ENCODE results near the gene NOXO1.

NOXO1 gene

GRCh38 chr16:1982991-1983543, 1.8 kb upstream of the NOXO1 start:
- TF ChIP-seq GATA2 (IDR thresholded peaks at IDR 0.05; ENCODE audit: low read depth, low read length): no peak
- TF ChIP-seq GATA3 (IDR thresholded peaks at IDR 0.05; ENCODE audit: low read depth, low read length): no peak

GRCh38 chr16:1982013-1982433, 754 bp upstream of the NOXO1 start:
- no peak for TF ChIP-seq GATA3 (IDR thresholded peaks at IDR 0.05; ENCODE audit: low read depth, low read length)
- no peak for TF ChIP-seq GATA2 (IDR thresholded peaks at IDR 0.05; ENCODE audit: low read depth, low read length)

DNA sequence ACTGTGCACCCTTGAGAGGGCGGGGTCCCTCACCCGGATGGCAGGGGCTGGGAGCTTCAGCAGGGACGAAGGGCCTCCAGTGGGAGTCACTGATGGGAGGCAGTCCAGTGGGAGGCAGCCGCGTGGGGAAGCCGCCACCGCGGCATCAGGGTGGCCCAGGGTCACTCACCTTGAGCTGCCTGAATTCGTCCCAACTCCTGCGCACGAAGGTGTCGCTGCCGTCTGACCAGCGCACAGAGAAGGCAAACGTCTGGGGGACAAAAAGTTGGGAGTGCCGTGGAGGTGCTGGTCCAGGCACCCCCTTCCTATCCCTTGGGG, 540 bp downstream of the NOXO1 start:
- no peak for TF ChIP-seq GATA2 (IDR thresholded peaks at IDR 0.05; ENCODE audit: low read depth, low read length)
- no peak for TF ChIP-seq GATA3 (IDR thresholded peaks at IDR 0.05; ENCODE audit: low read depth, low read length)

DNA sequence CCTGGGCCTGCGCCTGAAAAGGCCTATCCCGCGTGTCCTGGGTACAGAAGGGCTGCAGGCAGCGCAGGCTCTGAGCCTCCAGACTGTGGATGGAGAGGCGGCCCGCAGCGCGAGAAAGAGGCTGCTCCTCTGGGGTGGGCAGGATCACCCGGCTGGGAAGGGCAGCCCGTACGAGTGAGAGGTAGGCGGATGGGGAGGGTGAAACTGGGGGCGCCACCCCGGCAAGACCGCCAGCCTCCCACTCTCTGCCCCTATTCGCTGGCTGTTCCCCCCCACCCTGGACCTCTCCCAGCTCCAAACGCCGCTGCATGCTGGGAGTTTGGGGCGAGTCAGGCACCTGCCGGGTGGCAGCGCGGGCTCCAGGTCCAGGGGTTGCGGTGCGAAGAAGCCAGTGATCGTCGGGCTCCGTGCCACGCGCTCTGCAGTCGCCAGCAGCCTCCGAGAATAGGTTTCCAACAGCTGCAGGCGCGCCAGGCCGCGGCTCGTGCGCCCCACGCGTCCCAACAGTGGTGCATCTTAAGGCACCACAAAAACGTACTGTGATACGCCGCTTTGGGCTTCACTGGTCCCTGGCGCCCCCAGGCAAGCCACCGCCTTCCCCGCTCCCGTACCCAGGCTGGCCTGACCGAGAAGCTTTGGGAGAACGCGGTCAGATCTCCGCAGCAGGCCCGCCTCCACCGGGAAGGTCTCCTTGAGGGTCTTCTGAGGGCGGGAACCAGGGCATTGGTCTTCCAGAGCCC, 1.1 kb downstream of the NOXO1 start:
- TF ChIP-seq GATA2 (IDR thresholded peaks at IDR 0.05; ENCODE audit: low read depth, low read length): no peak
- TF ChIP-seq GATA3 (IDR thresholded peaks at IDR 0.05; ENCODE audit: low read depth, low read length): no peak

DNA sequence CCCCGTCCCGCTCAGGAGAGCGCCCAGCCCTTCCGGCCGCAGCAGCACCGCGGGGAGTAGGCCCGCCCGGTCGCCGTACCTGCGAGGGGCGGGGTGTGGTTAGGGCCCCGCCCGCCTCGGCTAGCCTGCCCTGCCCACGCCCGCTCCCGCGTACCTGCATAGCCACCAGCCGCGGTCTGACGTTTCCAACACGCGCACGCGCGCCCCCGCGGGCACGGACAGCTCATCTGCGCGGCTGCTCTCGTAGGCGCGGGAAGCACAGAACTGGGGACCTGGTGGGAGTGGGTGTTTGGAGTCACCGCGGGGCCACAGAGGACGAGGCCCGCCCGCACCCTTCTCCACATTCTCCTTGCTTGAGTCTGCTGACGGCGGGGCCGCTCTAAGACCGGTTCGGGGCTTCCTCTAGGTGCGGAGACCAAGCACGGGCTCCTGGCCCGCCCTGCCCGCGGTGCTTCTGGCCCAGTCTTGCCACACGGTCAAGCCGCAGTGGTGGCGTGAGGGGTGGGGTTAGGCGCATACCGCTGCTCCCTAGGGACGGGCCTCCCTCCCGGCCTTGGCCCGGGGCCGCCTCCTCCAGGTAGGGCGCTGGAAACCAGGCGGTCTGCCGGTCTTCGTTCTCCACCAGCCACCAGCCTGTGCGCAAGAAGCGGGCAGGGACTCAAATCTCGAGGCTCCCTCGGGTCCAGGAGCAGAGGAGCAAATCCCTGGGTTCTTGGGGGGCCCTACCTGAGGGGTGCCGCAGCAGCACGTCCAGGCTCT, 1.8 kb downstream of the NOXO1 start:
- no peak for TF ChIP-seq GATA2 (IDR thresholded peaks at IDR 0.05; ENCODE audit: low read depth, low read length)
- no peak for TF ChIP-seq GATA3 (IDR thresholded peaks at IDR 0.05; ENCODE audit: low read depth, low read length)

DNA sequence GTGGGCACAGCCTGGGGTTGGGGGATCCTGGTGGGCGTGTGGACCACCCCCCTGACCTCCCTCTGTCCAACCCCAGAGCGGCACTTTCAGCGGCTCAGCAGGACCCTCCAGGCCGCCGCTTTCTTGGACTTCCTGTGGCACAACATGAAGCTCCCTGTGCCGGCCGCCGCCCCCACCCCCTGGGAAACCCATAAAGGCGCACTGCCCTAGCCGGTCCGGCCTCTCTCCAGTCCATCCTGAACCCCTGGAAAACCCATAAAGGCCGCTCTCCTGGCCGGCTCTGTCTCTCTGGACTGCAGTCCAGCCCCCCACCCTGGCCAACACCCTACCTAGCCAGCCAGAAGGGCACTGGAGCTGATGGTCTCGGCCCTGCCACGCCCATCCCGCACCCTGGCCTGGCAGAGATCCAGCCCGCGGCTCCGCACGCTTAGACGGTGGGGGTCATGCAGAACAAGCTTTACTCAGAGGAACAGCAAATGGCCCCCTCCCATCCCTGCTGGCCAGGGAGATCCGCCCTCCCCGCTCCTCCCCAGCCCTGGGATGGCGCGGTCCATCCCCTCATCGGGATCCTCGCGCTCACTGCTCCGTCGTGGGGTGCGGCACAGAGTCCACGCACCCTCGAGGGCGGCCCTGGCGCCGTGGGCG, 2.7 kb downstream of the NOXO1 start:
- TF ChIP-seq GATA2 (IDR thresholded peaks at IDR 0.05; ENCODE audit: low read depth, low read length) (no peak), GATA3 (IDR thresholded peaks at IDR 0.05; ENCODE audit: low read depth, low read length) (no peak)

DNA sequence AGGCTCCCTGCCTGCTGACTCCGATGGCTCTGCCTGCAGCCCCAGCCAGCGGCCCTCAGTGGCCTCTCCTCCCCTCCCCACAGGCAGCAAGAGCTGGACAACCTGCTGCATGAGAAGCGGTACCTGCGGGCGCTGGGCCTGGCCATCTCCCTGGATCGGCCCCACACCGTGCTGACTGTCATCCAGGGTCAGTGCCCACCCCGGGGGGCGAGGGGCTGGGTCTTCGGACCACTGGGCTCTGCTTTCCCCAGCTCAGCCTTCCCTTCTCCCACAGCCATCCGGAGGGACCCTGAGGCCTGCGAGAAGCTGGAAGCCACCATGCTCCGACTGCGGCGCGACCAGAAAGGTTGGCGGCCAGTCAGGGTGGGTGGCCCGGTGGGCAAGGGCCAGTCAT, 3.4 kb downstream of the NOXO1 start:
- no peak for TF ChIP-seq GATA3 (IDR thresholded peaks at IDR 0.05; ENCODE audit: low read depth, low read length)
- TF ChIP-seq GATA2 (IDR thresholded peaks at IDR 0.05; ENCODE audit: low read depth, low read length): no peak

DNA sequence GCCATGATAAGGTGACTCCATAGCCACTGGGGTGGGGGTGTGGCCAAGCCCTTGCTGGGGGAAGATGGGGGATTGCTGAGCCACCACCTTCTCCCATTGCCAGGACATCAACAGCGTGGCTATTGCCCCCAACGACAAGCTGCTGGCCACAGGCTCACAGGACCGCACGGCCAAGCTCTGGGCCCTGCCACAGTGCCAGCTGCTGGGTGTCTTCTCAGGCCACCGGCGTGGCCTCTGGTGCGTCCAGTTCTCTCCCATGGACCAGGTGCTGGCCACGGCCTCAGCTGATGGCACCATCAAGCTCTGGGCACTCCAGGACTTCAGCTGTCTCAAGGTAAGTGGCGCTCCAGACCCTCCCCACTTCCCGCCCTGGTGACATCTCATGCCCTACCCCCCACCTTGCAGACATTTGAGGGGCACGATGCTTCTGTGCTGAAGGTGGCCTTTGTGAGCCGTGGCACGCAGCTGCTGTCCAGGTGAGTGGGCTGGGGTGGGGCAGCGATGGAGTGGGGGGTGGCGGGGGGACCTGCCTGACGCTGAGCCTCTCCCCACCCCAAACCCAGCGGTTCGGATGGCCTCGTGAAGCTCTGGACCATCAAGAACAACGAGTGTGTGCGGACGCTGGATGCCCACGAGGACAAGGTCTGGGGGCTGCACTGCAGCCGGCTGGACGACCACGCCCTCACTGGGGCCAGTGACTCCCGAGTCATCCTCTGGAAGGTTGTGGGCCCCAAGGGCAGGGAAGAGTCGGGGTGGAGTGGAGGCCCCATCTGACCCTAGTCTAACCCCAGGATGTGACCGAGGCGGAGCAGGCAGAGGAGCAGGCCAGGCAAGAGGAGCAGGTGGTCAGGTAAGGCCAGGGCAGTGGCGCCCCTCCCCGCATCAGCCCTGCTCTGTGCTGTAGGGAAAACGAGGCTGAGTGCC, 4.1 kb downstream of the NOXO1 start:
- TF ChIP-seq GATA2 (IDR thresholded peaks at IDR 0.05; ENCODE audit: low read depth, low read length) (no peak), GATA3 (IDR thresholded peaks at IDR 0.05; ENCODE audit: low read depth, low read length) (no peak)

DNA sequence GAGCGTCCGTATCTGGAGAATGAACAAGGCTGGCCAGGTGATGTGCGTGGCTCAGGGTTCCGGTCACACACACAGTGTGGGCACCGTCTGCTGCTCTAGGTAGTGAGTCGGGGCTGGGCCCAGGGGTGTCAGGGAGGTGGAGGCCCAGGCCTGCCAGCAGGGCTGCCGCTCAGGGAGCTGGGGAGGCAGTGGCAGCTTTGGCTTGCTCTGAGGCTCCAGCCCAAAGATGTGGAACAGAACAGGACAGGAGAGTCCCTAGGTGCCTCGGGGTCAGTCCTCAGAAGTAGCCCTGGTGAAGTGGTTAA, 5.1 kb downstream of the NOXO1 start:
- TF ChIP-seq GATA2 (IDR thresholded peaks at IDR 0.05; ENCODE audit: low read depth, low read length) (no peak), GATA3 (IDR thresholded peaks at IDR 0.05; ENCODE audit: low read depth, low read length) (no peak)

GRCh38 chr16:1975432-1976215, 5.6 kb downstream of the NOXO1 start:
- TF ChIP-seq GATA2 (IDR thresholded peaks at IDR 0.05; ENCODE audit: low read depth, low read length): no peak
- TF ChIP-seq GATA3 (IDR thresholded peaks at IDR 0.05; ENCODE audit: low read depth, low read length): no peak

- TF ChIP-seq GATA2 (IDR thresholded peaks at IDR 0.05; ENCODE audit: low read depth, low read length) (no peak), GATA3 (IDR thresholded peaks at IDR 0.05; ENCODE audit: low read depth, low read length) (no peak)
Observed at GRCh38 chr16:1974157-1975070, 6.9 kb downstream of the NOXO1 start.

All from SH-SY5Y (cell line).